Esophagus squamous epithelium (tissue), 5 donors: ENCODE data around the gene MAN1C1. TPM values are rescaled to one million over a fixed set of nuclear protein-coding genes. Genes with fewer than 3 reads are reported as not detected.
A peak's percentile ranks its signal among the peaks of the same experiment; 100 is the strongest.

Experiments used
- DNase-seq: peaks from one replicate; lab custom pipeline; 2025; lab: John Stamatoyannopoulos, UW
- H3K27ac ChIP-seq, 4 donors: fragments of 200-600 bp; sonication (generic); one replicate each; pipeline ENCODE4 v1.5.1; 2016 to 2019; ENCODE audit warnings: mild to moderate bottlenecking in 1 of 4
- H3K27me3 ChIP-seq, 4 donors: fragments of 200-600 bp; sonication (generic); 1 replicate in 3 of 4; 2 replicates in 1 of 4; pipeline versions ENCODE4 v1.5.1 to v1.6.0; 2017 to 2021; ENCODE audit warnings: antibody characterized with exemption in 1 of 4
- H3K36me3 ChIP-seq, 3 donors: fragments of 200-600 bp; sonication (generic); one replicate each; pipeline ENCODE4 v1.5.1; 2016 to 2019
- H3K4me1 ChIP-seq, 3 donors: fragments of 200-600 bp; sonication (generic); one replicate each; pipeline ENCODE4 v1.5.1; 2017 to 2019
- H3K4me3 ChIP-seq, 4 donors: fragments of 200-600 bp; sonication (generic); 1 replicate in 3 of 4; 2 replicates in 1 of 4; pipeline ENCODE4 v1.5.1; 2016 to 2019; ENCODE audit warnings: mild to moderate bottlenecking in 2 of 4, moderate library complexity in 1 of 4
- H3K9me3 ChIP-seq, 3 donors: fragments of 200-600 bp; sonication (generic); one replicate each; pipeline ENCODE4 v1.5.1; 2016 to 2019
- CTCF ChIP-seq, 6 experiments: fragments of 450-650 bp in 4 of 6; fragments of 200-600 bp in 2 of 6; sonication (generic) in 2 of 6; IDR thresholded peaks; one replicate each; pipeline ENCODE4 v1.5.1; 2016 to 2019; ENCODE audit warnings: antibody characterized with exemption in 6 of 6, mild to moderate bottlenecking in 4 of 6, moderate library complexity in 4 of 6
- POLR2A ChIP-seq, 4 donors: fragments of 450-650 bp; IDR thresholded peaks; one replicate each; pipeline ENCODE4 v1.6.1; 2017; ENCODE audit warnings: antibody characterized with exemption in 4 of 4, mild to moderate bottlenecking in 4 of 4, moderate library complexity in 3 of 4
- WGBS, 2 donors: methylation state at CpG; one replicate each; pipeline ENCODE4 v1.1.5; 2018; 5-methylcytosine and 5-hydroxymethylcytosine counted together
- intact Hi-C: fragments of 100-400 bp; cut with DNase I; formaldehyde crosslinking; loops from one replicate; pipeline ENCODE4 v1.15.0; 2022
- total RNA-seq, 4 donors: library from RNA; depleted of rRNA; stranded (reverse); fragments of >200 nt; gene quantifications; one replicate each; pipeline ENCODE4 v1.1.0, GENCODE V29; 2016
- donor health status: DM: yes; HTN: yes; CAD: no.

Gene MAN1C1
- total RNA-seq, 4 donors from 2014 or later, result 0.91 to 7.4 (median 3.8) TPM

- WGBS, 2 donors, result 69% methylated on average over 3 of the region's 8 CpGs
- DNase-seq, result no peak
- Histone ChIP-seq H3K27me3 (no peaks in the 10 kb centered on the region), H3K36me3 (peaks cover 0 to 5% (median 0%) of the 10 kb centered on the region in 3 donors), H3K27ac (peak overlapping the region in 3 of 4 donors; percentile 84 to 93 (median 90)), H3K4me1 (peaks cover 24 to 77% (median 33%) of the 10 kb centered on the region in 3 donors), H3K9me3 (no peaks in the 10 kb centered on the region), H3K4me3 (peak overlapping the region in 1 of 4 donors; percentile 70)
- TF ChIP-seq POLR2A (IDR thresholded peaks at IDR 0.05) (no peak), CTCF (IDR thresholded peaks at IDR 0.05) (no peak)
- intact Hi-C loops, result loop anchor here (5.0 kb wide), 1 partner anchor 192 kb away; no protein-coding TSS in a partner anchor
Measured at GRCh38 chr1:25798666-25799351, 182.2 kb downstream of the MAN1C1 start.

- DNase-seq, result no peak
- Histone ChIP-seq H3K36me3 (peaks cover 0 to 5% (median 0%) of the 10 kb centered on the region in 3 donors), H3K27ac (peak overlapping the region; percentile 84 to 93 (median 87)), H3K4me1 (peaks cover 28 to 83% (median 39%) of the 10 kb centered on the region in 3 donors), H3K9me3 (no peaks in the 10 kb centered on the region), H3K4me3 (peak overlapping the region; percentile 32 to 76 (median 69)), H3K27me3 (no peaks in the 10 kb centered on the region)
- intact Hi-C loops, result loop anchor here (5.0 kb wide), 1 partner anchor 192 kb away; no protein-coding TSS in a partner anchor
- no peak for TF ChIP-seq POLR2A (IDR thresholded peaks at IDR 0.05)
- no peak for TF ChIP-seq CTCF (IDR thresholded peaks at IDR 0.05)
- 14 to 37% methylated on average over 4 to 8 of the region's 12 CpGs for WGBS, 2 donors
Measured at GRCh38 chr1:25799352-25799934, 182.9 kb downstream of the MAN1C1 start.

GRCh38 chr1:25799935-25800702, 183.5 kb downstream of the MAN1C1 start, which contains the start of gene SELENON:
TSS of gene SELENON (plus strand) at chr1:25800193. CDS start at chr1:25800231, 38 bp downstream.
- H3K4me1 ChIP-seq, result peaks cover 29 to 90% (median 46%) of the 10 kb centered on the region in 3 donors
- peaks cover 0 to 7% (median 0%) of the 10 kb centered on the region in 3 donors for H3K36me3 ChIP-seq
- H3K27ac ChIP-seq, result peak within 1 kb of the TSS; percentile 84 to 93 (median 87)
- no peak for DNase-seq
- no peaks in the 10 kb centered on the region for H3K9me3 ChIP-seq
- no peak for TF ChIP-seq CTCF (IDR thresholded peaks at IDR 0.05)
- TF ChIP-seq POLR2A (IDR thresholded peaks at IDR 0.05), result peak in 1 of 4 donors; percentile 16
- H3K4me3 ChIP-seq, result peak within 1 kb of the TSS; percentile 50 to 76 (median 69)
- intact Hi-C loops, result loop anchor here (5.0 kb wide), 1 partner anchor 193 kb away; no protein-coding TSS in a partner anchor
- WGBS, 2 donors, result 7 to 36% methylated on average over 4 to 6 of the region's 91 CpGs
- H3K27me3 ChIP-seq, result no peaks in the 10 kb centered on the region

GRCh38 chr1:25800703-25801377, 184.2 kb downstream of the MAN1C1 start:
- WGBS, 2 donors, result 33 to 37% methylated on average over 10 to 11 of the region's 15 CpGs
- Histone ChIP-seq H3K4me3 (peak overlapping the region; percentile 50 to 76 (median 69)), H3K9me3 (no peaks in the 10 kb centered on the region), H3K27ac (peak overlapping the region; percentile 84 to 93 (median 87)), H3K36me3 (peaks cover 0 to 14% (median 0%) of the 10 kb centered on the region in 3 donors), H3K27me3 (no peaks in the 10 kb centered on the region), H3K4me1 (peaks cover 34 to 94% (median 53%) of the 10 kb centered on the region in 3 donors)
- no peak for DNase-seq
- intact Hi-C loops, result no loop called here
- TF ChIP-seq CTCF (IDR thresholded peaks at IDR 0.05) (no peak), POLR2A (IDR thresholded peaks at IDR 0.05) (no peak)
